Measurements from ENCODE around the gene ACP2. TPM values are rescaled to one million over a fixed set of nuclear protein-coding genes. Genes with fewer than 3 reads are reported as not detected.

ACP2 gene
- total RNA-seq, 2 experiments from 2014 or later: 24.5 to 26.5 TPM

DNA sequence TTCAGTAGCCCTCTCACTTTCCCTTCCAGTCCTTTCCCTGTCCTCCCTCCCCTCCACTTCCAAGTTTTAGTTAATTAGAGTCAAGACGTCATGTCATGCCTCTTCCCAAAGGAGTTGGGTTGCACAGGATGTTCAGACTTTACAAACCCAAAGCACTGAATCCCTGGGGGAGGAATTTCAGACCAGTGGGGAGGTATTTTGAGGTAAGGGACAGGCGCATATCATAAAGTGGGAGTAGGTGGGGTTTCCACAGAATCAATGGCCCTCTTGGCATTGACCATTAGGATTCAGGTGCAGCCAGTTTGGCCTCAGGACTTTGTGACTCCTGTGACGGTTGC is 733 bp upstream of the ACP2 start:
- H3K4me2 ChIP-seq (ENCODE audit: low read length): peak overlapping the region; percentile 83
- ChIA-PET POLR2A (interaction anchor here (0.8 to 2.7 kb wide), 9 partner anchors 10 to 151 kb away, joined by 3 to 25 read pairs (median 7); partner anchors contain the start of gene DDB2), CTCF (ENCODE audit: unreplicated experiment) (interaction anchor here (1.5 to 2.5 kb wide), 3 partner anchors 10 to 71 kb away, joined by 5 to 19 read pairs (median 10); partner anchors contain the start of genes ARFGAP2 and DDB2)
- H3K79me2 ChIP-seq (ENCODE audit: insufficient read depth, low read depth, low read length): peaks cover 20% of the 10 kb centered on the region; the same call in 1 of the 2 replicates
- H3K9me3 ChIP-seq (ENCODE audit: low read length): no peaks in the 10 kb centered on the region
- no peaks in the 10 kb centered on the region for H3K9me2 ChIP-seq (ENCODE audit: insufficient read depth, low read length)
- intact Hi-C loops (cut with micrococcal nuclease; ENCODE audit: unreplicated experiment): no loop called here
- H3K36me3 ChIP-seq (ENCODE audit: insufficient read depth, low read length): peaks cover 19% of the 10 kb centered on the region; the same call in 1 of the 2 replicates
- peak overlapping the region; percentile 89 for H3K4me3 ChIP-seq (ENCODE audit: low read depth, low read length, poor library complexity, severe bottlenecking)
- BruUV-seq (replicated peaks): no TSS peak
- peaks cover 13% of the 10 kb centered on the region for H3K4me1 ChIP-seq (ENCODE audit: insufficient read depth, low read length, poor library complexity, severe bottlenecking)
- no peak for TF ChIP-seq EZH2phosphoT487 (IDR thresholded peaks at IDR 0.05; ENCODE audit: borderline replicate concordance, low read depth, low read length)
- TF ChIP-seq, protein P1, sequence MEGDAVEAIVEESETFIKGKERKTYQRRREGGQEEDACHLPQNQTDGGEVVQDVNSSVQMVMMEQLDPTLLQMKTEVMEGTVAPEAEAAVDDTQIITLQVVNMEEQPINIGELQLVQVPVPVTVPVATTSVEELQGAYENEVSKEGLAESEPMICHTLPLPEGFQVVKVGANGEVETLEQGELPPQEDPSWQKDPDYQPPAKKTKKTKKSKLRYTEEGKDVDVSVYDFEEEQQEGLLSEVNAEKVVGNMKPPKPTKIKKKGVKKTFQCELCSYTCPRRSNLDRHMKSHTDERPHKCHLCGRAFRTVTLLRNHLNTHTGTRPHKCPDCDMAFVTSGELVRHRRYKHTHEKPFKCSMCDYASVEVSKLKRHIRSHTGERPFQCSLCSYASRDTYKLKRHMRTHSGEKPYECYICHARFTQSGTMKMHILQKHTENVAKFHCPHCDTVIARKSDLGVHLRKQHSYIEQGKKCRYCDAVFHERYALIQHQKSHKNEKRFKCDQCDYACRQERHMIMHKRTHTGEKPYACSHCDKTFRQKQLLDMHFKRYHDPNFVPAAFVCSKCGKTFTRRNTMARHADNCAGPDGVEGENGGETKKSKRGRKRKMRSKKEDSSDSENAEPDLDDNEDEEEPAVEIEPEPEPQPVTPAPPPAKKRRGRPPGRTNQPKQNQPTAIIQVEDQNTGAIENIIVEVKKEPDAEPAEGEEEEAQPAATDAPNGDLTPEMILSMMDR (conservative IDR thresholded peaks at IDR 0.05; ENCODE audit: low read length): no peak
- peak overlapping the region; percentile 83; the same call in 1 of the 2 replicates for H2AFZ ChIP-seq (ENCODE audit: low read length)
- H3K27ac ChIP-seq (ENCODE audit: low read depth, low read length, poor library complexity, severe bottlenecking): peak overlapping the region; percentile 60
- no peaks in the 10 kb centered on the region for H4K20me1 ChIP-seq (ENCODE audit: insufficient read depth, low read length)
- DNase-seq (ENCODE audit: low spot score): no peak

DNA sequence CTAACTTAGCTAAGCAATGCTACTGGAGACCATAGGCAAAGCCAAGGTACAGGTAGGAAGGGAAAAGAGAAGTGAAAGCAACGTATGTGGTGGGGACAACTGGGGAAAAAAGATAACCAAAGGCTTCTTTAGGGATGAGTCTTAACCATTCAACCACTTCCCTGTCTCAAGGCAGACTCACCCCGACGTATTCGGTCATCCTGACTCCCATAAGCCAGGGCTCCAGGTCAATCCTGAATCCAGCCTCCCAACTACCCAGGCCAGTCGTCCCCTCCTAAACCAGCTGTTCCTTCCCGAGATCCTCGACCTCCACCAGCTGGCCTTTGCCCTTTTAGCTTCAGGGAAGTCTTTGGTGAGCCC is 330 bp downstream of the ACP2 start:
- Histone ChIP-seq H3K9me3 (ENCODE audit: low read length) (no peaks in the 10 kb centered on the region), H3K79me2 (ENCODE audit: insufficient read depth, low read depth, low read length) (peaks cover 20% of the 10 kb centered on the region; the same call in 1 of the 2 replicates), H3K4me1 (ENCODE audit: insufficient read depth, low read length, poor library complexity, severe bottlenecking) (peaks cover 13% of the 10 kb centered on the region), H3K9me2 (ENCODE audit: insufficient read depth, low read length) (no peaks in the 10 kb centered on the region), H3K4me3 (ENCODE audit: low read depth, low read length, poor library complexity, severe bottlenecking) (peak overlapping the region; percentile 89), H2AFZ (ENCODE audit: low read length) (peak overlapping the region; percentile 83), H3K4me2 (ENCODE audit: low read length) (peak overlapping the region; percentile 83), H4K20me1 (ENCODE audit: insufficient read depth, low read length) (no peaks in the 10 kb centered on the region), H3K36me3 (ENCODE audit: insufficient read depth, low read length) (peaks cover 25% of the 10 kb centered on the region; the same call in 1 of the 2 replicates), H3K27ac (ENCODE audit: low read depth, low read length, poor library complexity, severe bottlenecking) (peak overlapping the region; percentile 60)
- DNase-seq (ENCODE audit: low spot score): peak; percentile 51
- BruUV-seq (replicated peaks): TSS peak; percentile 86
- no peak for TF ChIP-seq EZH2phosphoT487 (IDR thresholded peaks at IDR 0.05; ENCODE audit: borderline replicate concordance, low read depth, low read length)
- TF ChIP-seq, protein P1 (conservative IDR thresholded peaks at IDR 0.05; ENCODE audit: low read length): no peak
- POLR2A ChIA-PET: interaction anchor here (0.5 to 2.7 kb wide), 15 partner anchors 9 to 76 kb away, joined by 3 to 25 read pairs (median 6); partner anchors contain the start of gene DDB2
- intact Hi-C loops (cut with micrococcal nuclease; ENCODE audit: unreplicated experiment): loop anchor here (1.0 kb wide), 2 partner anchors 32 to 71 kb away; no protein-coding TSS in a partner anchor
- CTCF ChIA-PET (ENCODE audit: unreplicated experiment): interaction anchor here (0.6 to 2.5 kb wide), 3 partner anchors 14 to 70 kb away, joined by 3 to 19 read pairs (median 10); partner anchors contain the start of genes ARFGAP2 and DDB2

DNA sequence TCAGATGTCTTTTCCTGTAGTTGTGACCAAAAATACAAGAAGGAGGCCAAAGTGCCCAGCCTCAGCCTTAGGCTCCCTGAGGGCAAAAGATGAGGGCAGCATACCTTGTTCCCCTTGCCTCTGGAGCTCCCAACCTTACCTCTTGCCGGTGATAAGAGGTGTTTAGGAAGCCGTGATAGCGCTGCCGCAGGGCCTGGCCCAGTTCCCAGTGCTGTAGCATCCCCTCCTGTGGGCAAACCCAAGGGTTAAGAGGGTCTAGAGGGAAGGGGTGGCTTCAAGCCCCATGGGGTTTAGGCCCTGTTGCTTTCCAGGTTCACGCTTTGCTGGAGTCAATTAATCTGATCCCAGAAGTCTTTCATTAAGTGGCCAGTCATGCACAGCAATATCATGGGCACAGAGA is 1.1 kb downstream of the ACP2 start:
- Histone ChIP-seq H4K20me1 (ENCODE audit: insufficient read depth, low read length) (no peaks in the 10 kb centered on the region), H3K4me1 (ENCODE audit: insufficient read depth, low read length, poor library complexity, severe bottlenecking) (peaks cover 13% of the 10 kb centered on the region), H3K27ac (ENCODE audit: low read depth, low read length, poor library complexity, severe bottlenecking) (no peak overlapping the region), H3K79me2 (ENCODE audit: insufficient read depth, low read depth, low read length) (peaks cover 20% of the 10 kb centered on the region; the same call in 1 of the 2 replicates), H3K4me2 (ENCODE audit: low read length) (peak overlapping the region; percentile 83), H3K9me3 (ENCODE audit: low read length) (no peaks in the 10 kb centered on the region), H3K9me2 (ENCODE audit: insufficient read depth, low read length) (no peaks in the 10 kb centered on the region), H2AFZ (ENCODE audit: low read length) (no peak overlapping the region), H3K4me3 (ENCODE audit: low read depth, low read length, poor library complexity, severe bottlenecking) (peak overlapping the region; percentile 89), H3K36me3 (ENCODE audit: insufficient read depth, low read length) (peaks cover 33% of the 10 kb centered on the region; the same call in 1 of the 2 replicates)
- no peak for DNase-seq (ENCODE audit: low spot score)
- ChIA-PET POLR2A (interaction anchor here (0.6 to 2.7 kb wide), 10 partner anchors 8 to 69 kb away, joined by 3 to 25 read pairs (median 6); partner anchors contain the start of gene DDB2), CTCF (ENCODE audit: unreplicated experiment) (interaction anchor here (0.6 to 2.5 kb wide), 3 partner anchors 13 to 70 kb away, joined by 3 to 19 read pairs (median 10); partner anchors contain the start of genes ARFGAP2 and DDB2)
- BruUV-seq (replicated peaks): no TSS peak
- intact Hi-C loops (cut with micrococcal nuclease; ENCODE audit: unreplicated experiment): loop anchor here (1.0 kb wide), 1 partner anchor 28 kb away; no protein-coding TSS in a partner anchor
- TF ChIP-seq, protein P1 (conservative IDR thresholded peaks at IDR 0.05; ENCODE audit: low read length): no peak
- no peak for TF ChIP-seq EZH2phosphoT487 (IDR thresholded peaks at IDR 0.05; ENCODE audit: borderline replicate concordance, low read depth, low read length)

Measured in OCI-LY7 (cell line).